Stimulated activated naive B cell treated with anti-CD40 and anti-IgM and Interleukin-4, amounts not matched to agents 10 μg/mL and 1 μg/mL and 100 μg/mL, for 72 hours (primary cell): Measurements from ENCODE around the gene STEAP1B.

Source experiments
- ATAC-seq, 2 donors: fragments of 150-1000 bp; cut with Tn5 transposase; replicated peaks; 2 replicates each; pipeline ENCODE4 v1.10.0; 2021; ENCODE audit warnings: moderate library complexity in 1 of 2
- DNase-seq: peaks from one replicate; pipeline ENCODE4 v3.0.0; 2021
- H3K27ac Mint-ChIP-seq: one replicate; pipeline ENCODE4 v1.8.0; 2022; ENCODE audit warnings: mild to moderate bottlenecking, mixed read lengths
- H3K27me3 Mint-ChIP-seq, 2 donors: one replicate each; pipeline ENCODE4 v1.8.0; 2022; ENCODE audit warnings: mixed read lengths in 2 of 2
- H3K36me3 Mint-ChIP-seq, 2 donors: one replicate each; pipeline ENCODE4 v1.8.0; 2022; ENCODE audit warnings: mixed read lengths in 2 of 2, mild to moderate bottlenecking in 1 of 2
- H3K4me1 Mint-ChIP-seq, 2 donors: one replicate each; pipeline ENCODE4 v1.8.0; 2022; ENCODE audit warnings: mixed read lengths in 2 of 2, mild to moderate bottlenecking in 1 of 2
- H3K4me3 Mint-ChIP-seq, 2 donors: one replicate each; pipeline ENCODE4 v1.8.0; 2022; ENCODE audit warnings: mild to moderate bottlenecking in 2 of 2, mixed read lengths in 2 of 2, moderate library complexity in 1 of 2
- H3K9me3 Mint-ChIP-seq, 2 donors: one replicate each; pipeline ENCODE4 v1.8.0; 2022; ENCODE audit warnings: mixed read lengths in 2 of 2, mild to moderate bottlenecking in 1 of 2

The STEAP1B gene

GRCh38 chr7:22385326-22385725, 114.7 kb downstream of the STEAP1B start:
- peaks cover 0 to 3% of the 10 kb centered on the region in 2 donors for H3K9me3 Mint-ChIP-seq
- H3K36me3 Mint-ChIP-seq = no peaks in the 10 kb centered on the region
- H3K27ac Mint-ChIP-seq = no peak overlapping the region
- H3K4me3 Mint-ChIP-seq = no peak overlapping the region
- peaks cover 0 to 5% of the 10 kb centered on the region in 2 donors for H3K27me3 Mint-ChIP-seq
- peaks cover 4 to 5% of the 10 kb centered on the region in 2 donors for H3K4me1 Mint-ChIP-seq
- ATAC-seq (no peak), DNase-seq (no peak)

- ATAC-seq (no peak), DNase-seq (no peak)
- no peaks in the 10 kb centered on the region for H3K36me3 Mint-ChIP-seq
- no peak overlapping the region for H3K4me3 Mint-ChIP-seq
- no peak overlapping the region for H3K27ac Mint-ChIP-seq
- no peaks in the 10 kb centered on the region for H3K4me1 Mint-ChIP-seq
- H3K27me3 Mint-ChIP-seq = no peaks in the 10 kb centered on the region
- H3K9me3 Mint-ChIP-seq = peaks cover 0 to 2% of the 10 kb centered on the region in 2 donors
Observed at GRCh38 chr7:22380333-22380732, 119.7 kb downstream of the STEAP1B start.

DNA sequence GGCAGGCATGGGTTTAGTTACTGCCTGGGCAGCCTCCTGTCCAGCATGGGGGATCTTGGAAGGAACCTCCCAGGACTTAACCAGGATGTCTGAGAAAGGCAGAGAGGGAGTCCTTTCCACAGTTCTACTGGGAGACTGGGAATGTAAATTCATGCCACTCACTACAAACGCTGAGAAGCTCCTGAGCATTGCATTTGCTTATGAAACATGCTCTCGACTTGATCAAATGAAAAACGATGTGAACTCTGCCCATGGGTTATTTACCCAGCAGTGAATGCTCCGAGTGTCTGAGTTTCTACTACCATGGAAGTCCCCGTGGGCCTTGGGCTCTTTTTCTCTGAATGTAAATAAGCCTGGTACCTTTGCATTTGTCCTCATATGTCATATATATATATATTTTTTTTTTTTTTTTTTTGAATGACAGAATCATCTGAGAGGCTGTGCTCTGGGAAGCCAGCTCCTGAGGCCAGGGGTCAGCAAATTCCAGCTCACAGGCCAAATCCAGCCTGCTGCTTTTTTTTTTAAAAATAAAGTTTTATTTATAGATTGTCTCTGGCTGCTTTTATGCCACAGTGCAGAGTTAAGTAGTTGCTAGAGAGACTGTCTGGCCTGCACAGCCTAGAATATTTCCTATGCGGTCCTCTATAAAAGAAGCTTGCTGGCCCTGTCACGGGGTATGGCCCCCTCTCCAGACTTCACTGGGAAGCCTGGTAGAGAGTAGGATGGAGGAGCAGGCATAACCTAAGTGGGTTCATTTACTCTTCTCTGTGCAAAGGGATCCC, 121.6 kb downstream of the STEAP1B start:
- Mint-ChIP-seq H3K27me3 (no peaks in the 10 kb centered on the region), H3K27ac (no peak overlapping the region), H3K4me3 (no peak overlapping the region), H3K4me1 (no peaks in the 10 kb centered on the region), H3K36me3 (no peaks in the 10 kb centered on the region), H3K9me3 (peaks cover 0 to 2% of the 10 kb centered on the region in 2 donors)
- no peak for DNase-seq
- ATAC-seq = no peak

DNA sequence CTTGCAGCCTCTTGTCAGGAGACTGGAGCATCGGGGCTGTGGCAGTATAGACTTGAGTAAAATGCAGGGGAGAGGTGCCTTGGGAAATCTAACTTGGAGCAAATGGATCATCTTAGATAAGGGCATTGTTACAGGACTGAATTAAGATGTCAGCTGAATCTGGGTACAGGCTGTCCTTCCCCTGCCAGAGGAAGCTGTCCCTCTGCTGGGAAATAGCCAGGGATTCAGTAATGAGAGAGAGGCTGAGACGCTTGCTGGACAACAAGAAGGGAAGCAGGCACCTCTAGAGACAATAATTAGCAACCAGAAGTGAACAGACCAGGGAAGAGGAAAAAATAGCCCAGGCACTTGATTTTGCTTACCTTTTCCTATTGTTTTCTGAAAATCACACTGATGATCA, 122.3 kb downstream of the STEAP1B start:
- H3K4me1 Mint-ChIP-seq = no peaks in the 10 kb centered on the region
- H3K36me3 Mint-ChIP-seq = no peaks in the 10 kb centered on the region
- peaks cover 0 to 2% of the 10 kb centered on the region in 2 donors for H3K9me3 Mint-ChIP-seq
- no peak overlapping the region for H3K4me3 Mint-ChIP-seq
- no peaks in the 10 kb centered on the region for H3K27me3 Mint-ChIP-seq
- ATAC-seq (no peak), DNase-seq (no peak)
- H3K27ac Mint-ChIP-seq = no peak overlapping the region

DNA sequence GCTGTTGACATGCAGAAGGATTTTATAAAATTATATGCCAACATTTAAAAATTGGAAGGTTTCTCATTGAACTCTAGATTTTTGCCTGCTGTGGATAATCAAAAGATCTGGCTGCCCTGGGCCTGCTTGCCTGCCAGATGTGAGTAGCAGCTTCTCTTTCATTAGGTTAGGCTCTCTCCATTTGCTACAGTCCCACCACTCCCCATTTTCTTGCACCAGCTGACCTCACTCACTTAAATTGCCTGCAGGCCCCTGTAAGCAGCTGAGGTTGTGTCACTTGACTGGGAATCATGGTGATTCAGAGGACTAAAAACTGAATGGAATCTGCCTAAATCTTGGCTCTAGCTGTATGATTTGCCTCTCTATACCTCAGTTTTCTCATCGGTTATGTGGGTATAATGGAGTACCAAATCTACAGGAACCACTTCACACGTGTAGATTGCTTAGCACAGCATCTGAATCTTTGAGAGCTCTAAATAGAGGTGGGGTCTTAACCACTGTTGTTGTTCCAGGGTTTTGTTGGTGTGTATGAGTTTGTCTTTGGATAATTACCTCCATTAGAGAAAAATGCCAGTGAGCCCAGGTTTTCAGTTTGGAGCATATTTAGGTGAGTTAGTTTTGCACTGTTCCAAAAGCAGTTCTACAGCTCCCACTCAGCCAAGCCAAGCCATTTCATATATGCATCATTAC, 124.5 kb downstream of the STEAP1B start:
- H3K36me3 Mint-ChIP-seq = no peaks in the 10 kb centered on the region
- no peak overlapping the region for H3K4me3 Mint-ChIP-seq
- H3K4me1 Mint-ChIP-seq = no peaks in the 10 kb centered on the region
- no peaks in the 10 kb centered on the region for H3K27me3 Mint-ChIP-seq
- ATAC-seq = no peak
- no peak for DNase-seq
- H3K9me3 Mint-ChIP-seq = peaks cover 0 to 2% of the 10 kb centered on the region in 2 donors
- no peak overlapping the region for H3K27ac Mint-ChIP-seq

- Mint-ChIP-seq H3K4me3 (no peak overlapping the region), H3K27ac (no peak overlapping the region), H3K4me1 (no peaks in the 10 kb centered on the region), H3K36me3 (no peaks in the 10 kb centered on the region), H3K27me3 (peaks cover 0 to 5% of the 10 kb centered on the region in 2 donors), H3K9me3 (no peaks in the 10 kb centered on the region)
- ATAC-seq (no peak), DNase-seq (no peak)
Observed at GRCh38 chr7:22373911-22374310, 126.1 kb downstream of the STEAP1B start.

DNA sequence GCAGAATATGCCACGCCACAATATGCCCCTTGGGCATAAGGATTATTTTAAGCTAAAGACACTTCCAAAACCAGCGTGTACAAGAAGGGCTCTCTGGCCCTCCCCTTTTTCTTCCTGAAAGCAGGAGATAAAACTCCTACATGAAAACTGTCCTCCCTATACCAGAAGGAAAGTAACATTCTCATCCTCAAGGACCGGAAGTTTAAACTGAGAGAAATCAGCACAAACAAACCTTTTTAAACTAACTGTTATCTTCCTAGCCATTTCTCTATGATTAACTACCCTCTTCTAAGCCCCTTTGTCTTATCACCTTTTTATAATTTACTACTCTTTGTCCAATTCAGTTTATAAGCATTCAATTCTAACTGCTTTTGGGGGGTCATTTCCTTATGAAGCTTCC, 126.6 kb downstream of the STEAP1B start:
- H3K9me3 Mint-ChIP-seq = no peaks in the 10 kb centered on the region
- no peaks in the 10 kb centered on the region for H3K36me3 Mint-ChIP-seq
- H3K4me1 Mint-ChIP-seq = no peaks in the 10 kb centered on the region
- H3K4me3 Mint-ChIP-seq = no peak overlapping the region
- peaks cover 0 to 5% of the 10 kb centered on the region in 2 donors for H3K27me3 Mint-ChIP-seq
- no peak overlapping the region for H3K27ac Mint-ChIP-seq
- no peak for DNase-seq
- no peak for ATAC-seq

- H3K27me3 Mint-ChIP-seq = peaks cover 0 to 5% of the 10 kb centered on the region in 2 donors
- ATAC-seq (no peak), DNase-seq (no peak)
- H3K9me3 Mint-ChIP-seq = no peaks in the 10 kb centered on the region
- H3K4me3 Mint-ChIP-seq = no peak overlapping the region
- no peak overlapping the region for H3K27ac Mint-ChIP-seq
- H3K4me1 Mint-ChIP-seq = no peaks in the 10 kb centered on the region
- no peaks in the 10 kb centered on the region for H3K36me3 Mint-ChIP-seq
Observed at GRCh38 chr7:22372863-22373262, 127.1 kb downstream of the STEAP1B start.

- Mint-ChIP-seq H3K4me1 (no peaks in the 10 kb centered on the region), H3K36me3 (no peaks in the 10 kb centered on the region), H3K9me3 (no peaks in the 10 kb centered on the region), H3K27me3 (peaks cover 0 to 5% of the 10 kb centered on the region in 2 donors), H3K27ac (no peak overlapping the region), H3K4me3 (no peak overlapping the region)
- ATAC-seq = no peak
- no peak for DNase-seq
Observed at GRCh38 chr7:22371878-22372277, 128.1 kb downstream of the STEAP1B start.
